HCT116 (cell line): ENCODE data around the gene TCP11. TPM values are rescaled to one million over a fixed set of nuclear protein-coding genes. Genes with fewer than 3 reads are reported as not detected.

Source experiments
- ATAC-seq: fragments of 200-7000 bp; cut with Tn5 transposase; 2 replicates; pipeline ENCODE4 v1.9.1; 2020; ENCODE audit warnings: mild to moderate bottlenecking, moderate library complexity
- BruUV-seq: library from RNA; stranded (reverse); fragments of 400-500 nt; replicated peaks from 2 replicates; lab custom pipeline; 2021; lab: Mats Ljungman, UMichigan
- CTCF ChIA-PET: fragments of 300-600 bp; sonication (Branson Sonifier 250); formaldehyde crosslinking; loops from one replicate; lab custom pipeline; 2021; ENCODE audit warnings: antibody characterized with exemption; lab: Charles Lee
- POLR2A ChIA-PET: fragments of 300-600, 350-600 bp; sonication (Branson Sonifier 250); formaldehyde crosslinking; loops from one replicate; lab custom pipeline; 2021; ENCODE audit warnings: antibody characterized with exemption; lab: Charles Lee
- RAD21 ChIA-PET, 2 experiments: fragments of 300-600 bp; sonication (Branson Sonifier 250); formaldehyde crosslinking; loops; one replicate each; lab custom pipeline; 2023; ENCODE audit warnings: low total read pairs in 2 of 2; ENCODE audit not compliant: uncharacterized antibody in 2 of 2, unreplicated experiment in 2 of 2, low non-redundant PET in 1 of 2; lab: Charles Lee
- DNase-seq: peaks from one replicate; pipeline ENCODE4 v3.0.0-alpha.2; 2010; ENCODE audit warnings: low read depth, low spot score
- H2AFZ ChIP-seq: fragments of 200-600 bp; shearing (Covaris generic), sonication (generic); 2 replicates; pipeline ENCODE4 v1.6.1; 2017; ENCODE audit warnings: low read depth, mixed run types, mixed read lengths, antibody characterized with exemption, low read length; ENCODE audit not compliant: poor library complexity, severe bottlenecking
- H3K27ac ChIP-seq: 2 replicates; pipeline ENCODE4 v1.5.1; 2012; ENCODE audit warnings: low read depth, low read length
- H3K27me3 ChIP-seq: fragments of 200-600 bp; sonication (generic); 2 replicates; pipeline ENCODE4 v1.6.1; 2016; ENCODE audit warnings: mixed run types, low read length, mixed read lengths; ENCODE audit not compliant: insufficient read depth
- H3K36me3 ChIP-seq, 2 experiments: fragments of 200-500 bp in 1 of 2; fragments of 200-600 bp in 1 of 2; sonication (Bioruptor generic) in 1 of 2; sonication (generic) in 1 of 2; 2 replicates each; pipeline versions ENCODE4 v1.5.1 to v1.6.1; 2014 to 2016; ENCODE audit warnings: low read length in 2 of 2, inconsistent platforms in 1 of 2, mixed read lengths in 1 of 2, mixed run types in 1 of 2; ENCODE audit not compliant: insufficient read depth in 2 of 2, control insufficient read depth in 1 of 2
- H3K4me1 ChIP-seq, 2 experiments: fragments of 200-600 bp in 1 of 2; sonication (generic) in 1 of 2; 2 replicates each; pipeline versions ENCODE4 v1.5.1 to v1.6.1; 2012 to 2017; ENCODE audit warnings: low read length in 2 of 2, inconsistent platforms in 1 of 2, mild to moderate bottlenecking in 1 of 2, mixed read lengths in 1 of 2, mixed run types in 1 of 2, moderate library complexity in 1 of 2; ENCODE audit not compliant: insufficient read depth in 2 of 2, control insufficient read depth in 1 of 2
- H3K4me2 ChIP-seq: fragments of 200-600 bp; sonication (generic); 2 replicates; pipeline ENCODE4 v1.6.1; 2017; ENCODE audit warnings: mixed run types, low read length, mixed read lengths
- H3K4me3 ChIP-seq, 2 experiments: fragments of 200-600 bp in 1 of 2; sonication (generic) in 1 of 2; replicated peaks in 1 of 2; 2 replicates each; pipeline ENCODE4 v1.5.1; 2011 to 2016; ENCODE audit warnings: low read length in 2 of 2, control low read depth in 1 of 2, low read depth in 1 of 2, mild to moderate bottlenecking in 1 of 2, mixed read lengths in 1 of 2, mixed run types in 1 of 2
- H3K79me2 ChIP-seq: fragments of 200-600 bp; sonication (generic); 2 replicates; pipeline ENCODE4 v1.6.1; 2017; ENCODE audit warnings: mild to moderate bottlenecking, mixed run types, low read length, moderate library complexity, mixed read lengths; ENCODE audit not compliant: insufficient read depth
- H3K9ac ChIP-seq: fragments of 200-600 bp; sonication (generic); 2 replicates; pipeline ENCODE4 v1.6.1; 2016; ENCODE audit warnings: low read length, mixed read lengths
- H3K9me2 ChIP-seq: fragments of 200-600 bp; sonication (generic), shearing (Covaris generic); 2 replicates; pipeline ENCODE4 v1.6.1; 2017; ENCODE audit warnings: mixed run types, mild to moderate bottlenecking, moderate library complexity; ENCODE audit not compliant: insufficient read depth
- H3K9me3 ChIP-seq, 2 experiments: fragments of 200-500 bp in 1 of 2; fragments of 200-600 bp in 1 of 2; sonication (Bioruptor generic) in 1 of 2; sonication (generic) in 1 of 2; 2 replicates each; pipeline ENCODE4 v1.6.1; 2014 to 2017; ENCODE audit warnings: low read length in 2 of 2, mixed read lengths in 2 of 2, inconsistent platforms in 1 of 2, low read depth in 1 of 2, mild to moderate bottlenecking in 1 of 2, mixed run types in 1 of 2, moderate library complexity in 1 of 2; ENCODE audit not compliant: control insufficient read depth in 1 of 2, insufficient read depth in 1 of 2
- H4K20me1 ChIP-seq: fragments of 200-600 bp; sonication (generic), shearing (Covaris generic); 2 replicates; pipeline ENCODE4 v1.6.1; 2017; ENCODE audit warnings: mixed run types, mild to moderate bottlenecking, moderate library complexity; ENCODE audit not compliant: insufficient read depth
- EZH2 ChIP-seq: fragments of 200-600 bp; sonication (generic); IDR thresholded peaks from 2 replicates; pipeline ENCODE4 v1.6.1; 2017; ENCODE audit warnings: antibody characterized with exemption, mixed run types
- RAD21 ChIP-seq: IDR thresholded peaks from 2 replicates; pipeline ENCODE4 v1.6.1; 2012; ENCODE audit warnings: low read depth, mild to moderate bottlenecking
- TCF7L2 ChIP-seq: IDR thresholded peaks from 2 replicates; pipeline ENCODE4 v1.7.0; 2011; ENCODE audit warnings: borderline replicate concordance, inconsistent platforms; ENCODE audit not compliant: insufficient read depth, insufficient read length; ENCODE audit errors: extremely low read depth
- ZFX ChIP-seq: fragments of 450-650 bp; IDR thresholded peaks from 2 replicates; pipeline ENCODE4 v1.6.1; 2017
- intact Hi-C: fragments of 100-400 bp; cut with micrococcal nuclease; formaldehyde crosslinking; loops from 2 replicates; pipeline ENCODE4 v1.10.0; 2022
- total RNA-seq: library from RNA; stranded (reverse); gene quantifications from one replicate; pipeline ENCODE4 v1.2.1, GENCODE V29; 2021; ENCODE audit not compliant: unreplicated experiment
- TF ChIP-seq, protein P1 (sequence below): IDR thresholded peaks from 2 replicates; pipeline ENCODE4 v1.6.1; 2012; ENCODE audit warnings: low read depth

Gene TCP11
- total RNA-seq, 1 experiment from 2014 or later, result not detected

DNA sequence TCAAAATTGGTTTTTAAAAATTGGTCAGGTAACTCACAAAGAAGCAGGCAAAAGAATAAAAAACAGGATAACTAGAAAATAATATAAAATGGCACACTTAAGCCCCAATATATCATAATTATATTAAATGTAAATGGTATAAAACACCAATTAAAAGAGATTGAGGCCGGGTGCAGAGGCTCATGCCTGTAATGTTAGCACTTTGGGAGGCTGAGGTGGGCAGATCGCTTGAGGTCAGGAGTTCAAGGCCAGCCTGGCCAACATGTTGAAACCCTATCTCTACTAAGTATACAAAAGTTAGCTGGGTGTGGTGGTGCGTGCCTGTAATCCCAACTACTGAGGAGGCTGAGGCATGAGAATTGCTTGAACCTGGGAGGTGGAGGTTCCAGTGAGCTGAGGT lies 36.1 kb downstream of the TCP11 start:
- Histone ChIP-seq H3K4me2 (no peak overlapping the region), H3K27me3 (no peaks in the 10 kb centered on the region), H2AFZ (no peak overlapping the region), H3K4me3 (no peak overlapping the region), H3K36me3 (no peaks in the 10 kb centered on the region), H3K79me2 (no peaks in the 10 kb centered on the region), H3K9me3 (0 out of 4 replicates have a peak, but pooled peaks cover 0 to 5% of the 10 kb centered on the region in 2 experiments), H3K27ac (no peak overlapping the region), H4K20me1 (no peaks in the 10 kb centered on the region), H3K9me2 (0 out of 2 replicates have a peak, but pooled peaks cover 3% of the 10 kb centered on the region), H3K9ac (no peak overlapping the region)
- POLR2A ChIA-PET, result no interaction called here
- intact Hi-C loops, result no loop called here
- DNase-seq (no peak), ATAC-seq (no peak)
- BruUV-seq, result no TSS peak
- TF ChIP-seq, protein P1, sequence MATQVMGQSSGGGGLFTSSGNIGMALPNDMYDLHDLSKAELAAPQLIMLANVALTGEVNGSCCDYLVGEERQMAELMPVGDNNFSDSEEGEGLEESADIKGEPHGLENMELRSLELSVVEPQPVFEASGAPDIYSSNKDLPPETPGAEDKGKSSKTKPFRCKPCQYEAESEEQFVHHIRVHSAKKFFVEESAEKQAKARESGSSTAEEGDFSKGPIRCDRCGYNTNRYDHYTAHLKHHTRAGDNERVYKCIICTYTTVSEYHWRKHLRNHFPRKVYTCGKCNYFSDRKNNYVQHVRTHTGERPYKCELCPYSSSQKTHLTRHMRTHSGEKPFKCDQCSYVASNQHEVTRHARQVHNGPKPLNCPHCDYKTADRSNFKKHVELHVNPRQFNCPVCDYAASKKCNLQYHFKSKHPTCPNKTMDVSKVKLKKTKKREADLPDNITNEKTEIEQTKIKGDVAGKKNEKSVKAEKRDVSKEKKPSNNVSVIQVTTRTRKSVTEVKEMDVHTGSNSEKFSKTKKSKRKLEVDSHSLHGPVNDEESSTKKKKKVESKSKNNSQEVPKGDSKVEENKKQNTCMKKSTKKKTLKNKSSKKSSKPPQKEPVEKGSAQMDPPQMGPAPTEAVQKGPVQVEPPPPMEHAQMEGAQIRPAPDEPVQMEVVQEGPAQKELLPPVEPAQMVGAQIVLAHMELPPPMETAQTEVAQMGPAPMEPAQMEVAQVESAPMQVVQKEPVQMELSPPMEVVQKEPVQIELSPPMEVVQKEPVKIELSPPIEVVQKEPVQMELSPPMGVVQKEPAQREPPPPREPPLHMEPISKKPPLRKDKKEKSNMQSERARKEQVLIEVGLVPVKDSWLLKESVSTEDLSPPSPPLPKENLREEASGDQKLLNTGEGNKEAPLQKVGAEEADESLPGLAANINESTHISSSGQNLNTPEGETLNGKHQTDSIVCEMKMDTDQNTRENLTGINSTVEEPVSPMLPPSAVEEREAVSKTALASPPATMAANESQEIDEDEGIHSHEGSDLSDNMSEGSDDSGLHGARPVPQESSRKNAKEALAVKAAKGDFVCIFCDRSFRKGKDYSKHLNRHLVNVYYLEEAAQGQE, result no peak
- no peak for TF ChIP-seq ZFX
- TF ChIP-seq, all 23 proteins: peak for 0
- RAD21 ChIA-PET, result no interaction called here
- H3K4me1 ChIP-seq, result no peaks in the 10 kb centered on the region
- CTCF ChIA-PET, result no interaction called here

DNA sequence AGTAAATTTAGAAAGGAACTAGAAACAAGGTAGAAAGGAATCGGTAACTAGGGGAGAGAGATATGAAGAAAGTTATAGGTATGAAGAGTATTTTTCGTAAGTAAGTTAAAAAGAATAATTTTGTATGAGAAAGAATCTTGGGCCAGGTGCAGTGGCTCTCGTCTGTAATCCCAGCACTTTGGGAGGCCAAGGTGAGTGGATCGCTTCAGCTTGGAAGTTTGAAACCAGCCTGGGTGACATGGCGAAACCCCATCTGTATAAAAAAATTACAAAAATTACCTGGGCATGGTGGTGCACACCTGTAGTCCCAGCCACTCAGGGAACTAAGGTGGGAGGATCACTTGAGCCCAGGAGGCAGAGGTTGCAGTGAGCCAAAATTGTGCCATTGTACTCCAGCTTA lies 42.0 kb downstream of the TCP11 start:
- TF ChIP-seq TCF7L2 (no peak), EZH2 (no peak), RAD21 (no peak)
- H3K4me3 ChIP-seq, result no peak overlapping the region
- H3K79me2 ChIP-seq, result no peaks in the 10 kb centered on the region
- no peak overlapping the region for H3K9ac ChIP-seq
- H2AFZ ChIP-seq, result no peak overlapping the region
- H3K9me3 ChIP-seq, result no peaks in the 10 kb centered on the region
- no peak overlapping the region for H3K4me2 ChIP-seq
- no peaks in the 10 kb centered on the region for H3K27me3 ChIP-seq
- no TSS peak for BruUV-seq
- intact Hi-C loops, result no loop called here
- 0 out of 2 replicates have a peak, but pooled peaks cover 3% of the 10 kb centered on the region for H3K9me2 ChIP-seq
- H3K4me1 ChIP-seq, result peaks cover 18 to 20% of the 10 kb centered on the region in 2 experiments
- H4K20me1 ChIP-seq, result no peaks in the 10 kb centered on the region
- no peak overlapping the region for H3K27ac ChIP-seq
- DNase-seq (no peak), ATAC-seq (no peak)
- RAD21 ChIA-PET, result no interaction called here
- H3K36me3 ChIP-seq, result no peaks in the 10 kb centered on the region
- POLR2A ChIA-PET, result no interaction called here
- CTCF ChIA-PET, result no interaction called here
